ENCODE measurements around the gene COMMD3.
"Not testable (repeated sequence)": the region's sequence is repeated elsewhere in the genome, so short reads cannot be mapped to it uniquely, and the experiment has no call there.

Gene COMMD3

GRCh38 chr10:22309180-22310000, 6.8 kb upstream of the COMMD3 start:
- POLR2A ChIA-PET, result no interaction called here
- no peak for TF ChIP-seq CTCF (IDR thresholded peaks at IDR 0.05; ENCODE audit: control extremely low read depth, extremely low read depth, low read depth, missing control alignments)
- CTCF ChIA-PET, result interaction anchor here (1.3 to 1.4 kb wide), 2 partner anchors 10 to 11 kb away, joined by 3 read pairs; no protein-coding TSS in a partner anchor
- DNase-seq (ENCODE audit: extremely low spot score), result no peak

GRCh38 chr10:22310012-22310411, 6.2 kb upstream of the COMMD3 start:
- POLR2A ChIA-PET; DNase-seq (ENCODE audit: extremely low spot score): not testable (repeated sequence)
- CTCF ChIA-PET, result interaction anchor here (1.2 to 1.3 kb wide), 2 partner anchors 10 to 14 kb away, joined by 3 read pairs; no protein-coding TSS in a partner anchor

- TF ChIP-seq CTCF (IDR thresholded peaks at IDR 0.05; ENCODE audit: control extremely low read depth, extremely low read depth, low read depth, missing control alignments), result no peak
- DNase-seq (ENCODE audit: extremely low spot score), result no peak
- CTCF ChIA-PET, result interaction anchor here (1.2 kb wide), 1 partner anchor 13 kb away, joined by 3 read pairs; no protein-coding TSS in a partner anchor
- POLR2A ChIA-PET, result no interaction called here
Observed at GRCh38 chr10:22310928-22311327, 5.3 kb upstream of the COMMD3 start.

- CTCF ChIA-PET, result interaction anchor here (1.0 to 2.2 kb wide), 4 partner anchors 17 to 819 kb away, joined by 4 to 6 read pairs (median 5); no protein-coding TSS in a partner anchor
- no peak for DNase-seq (ENCODE audit: extremely low spot score)
- POLR2A ChIA-PET, result no interaction called here
- no peak for TF ChIP-seq CTCF (IDR thresholded peaks at IDR 0.05; ENCODE audit: control extremely low read depth, extremely low read depth, low read depth, missing control alignments)
Observed at GRCh38 chr10:22314852-22315251, 1.3 kb upstream of the COMMD3 start.

GRCh38 chr10:22315455-22316285, 518 bp upstream of the COMMD3 start:
- CTCF ChIA-PET, result interaction anchor here (0.7 to 1.1 kb wide), 2 partner anchors 674 to 819 kb away, joined by 3 to 4 read pairs; no protein-coding TSS in a partner anchor
- no peak for DNase-seq (ENCODE audit: extremely low spot score)
- POLR2A ChIA-PET, result interaction anchor here (1.3 kb wide), 1 partner anchor 25 kb away, joined by 5 read pairs; no protein-coding TSS in a partner anchor
- no peak for TF ChIP-seq CTCF (IDR thresholded peaks at IDR 0.05; ENCODE audit: control extremely low read depth, extremely low read depth, low read depth, missing control alignments)

GRCh38 chr10:22317076-22317370, 835 bp downstream of the COMMD3 start:
- DNase-seq (ENCODE audit: extremely low spot score), result peak; percentile 31
- ChIA-PET CTCF (interaction anchor here (1.1 kb wide), 1 partner anchor 10 kb away, joined by 3 read pairs; no protein-coding TSS in a partner anchor), POLR2A (no interaction called here)
- no peak for TF ChIP-seq CTCF (IDR thresholded peaks at IDR 0.05; ENCODE audit: control extremely low read depth, extremely low read depth, low read depth, missing control alignments)

All from GM10248 (cell line).